T-cell (primary cell): ENCODE measurements around the gene OR7C2. TPM values are rescaled to one million over a fixed set of nuclear protein-coding genes. Genes with fewer than 3 reads are reported as not detected.
A peak's percentile ranks its signal among the peaks of the same experiment; 100 is the strongest.

ENCODE experiments used
- ATAC-seq, 4 experiments: fragments of 200-7000 bp in 3 of 4; fragments of 150-1000 bp in 1 of 4; cut with Tn5 transposase; replicated peaks in 1 of 4; 1 replicate in 3 of 4; 2 replicates in 1 of 4; pipeline ENCODE4 v1.10.0; 2021; ENCODE audit warnings: moderate library complexity in 3 of 4, mild to moderate bottlenecking in 2 of 4, moderate number of reproducible peaks in 1 of 4
- CTCF ChIA-PET, 2 donors: fragments of 300-600 bp; sonication (Branson Sonifier 250); formaldehyde crosslinking; loops; one replicate each; lab custom pipeline; 2022; ENCODE audit warnings: antibody characterized with exemption in 2 of 2; lab: Charles Lee
- POLR2A ChIA-PET, 2 donors: fragments of 300-600 bp; sonication (Branson Sonifier 250); formaldehyde crosslinking; loops; one replicate each; lab custom pipeline; 2022; ENCODE audit warnings: antibody characterized with exemption in 2 of 2; lab: Charles Lee
- DNase-seq, 35 experiments: peaks; one replicate each; pipeline versions ENCODE4 v3.0.0 to v3.0.0-alpha.2; 2013 to 2023
- H3K27ac ChIP-seq: one replicate; pipeline ENCODE4 v1.5.1; 2013; ENCODE audit warnings: low read length
- H3K27me3 ChIP-seq, 2 experiments: replicated peaks in 1 of 2; 1 replicate in 1 of 2; 2 replicates in 1 of 2; pipeline versions ENCODE4 v1.6.1 to v1.7.0; 2013; ENCODE audit warnings: low read length in 1 of 2, mixed read lengths in 1 of 2; ENCODE audit not compliant: control insufficient read depth in 2 of 2, insufficient read depth in 2 of 2; ENCODE audit errors: extremely low read depth in 1 of 2
- H3K36me3 ChIP-seq, 2 donors: 1 replicate in 1 of 2; 2 replicates in 1 of 2; pipeline versions ENCODE4 v1.6.1 to v1.7.0; 2013; ENCODE audit warnings: low read length in 1 of 2; ENCODE audit not compliant: control insufficient read depth in 2 of 2, insufficient read depth in 1 of 2; ENCODE audit errors: extremely low read depth in 1 of 2
- H3K4me1 ChIP-seq, 2 experiments: 1 replicate in 1 of 2; 2 replicates in 1 of 2; pipeline versions ENCODE4 v1.6.1 to v1.7.0; 2013; ENCODE audit warnings: low read length in 2 of 2, mixed read lengths in 1 of 2; ENCODE audit not compliant: insufficient read depth in 2 of 2, control insufficient read depth in 1 of 2; ENCODE audit errors: extremely low read depth in 1 of 2
- H3K4me3 ChIP-seq, 2 donors: 1 replicate in 1 of 2; 2 replicates in 1 of 2; pipeline versions ENCODE4 v1.5.1 to v1.7.0; 2013; ENCODE audit warnings: mild to moderate bottlenecking in 2 of 2, low read length in 1 of 2, moderate library complexity in 1 of 2; ENCODE audit not compliant: control insufficient read depth in 1 of 2; ENCODE audit errors: extremely low read depth in 1 of 2
- H3K9me3 ChIP-seq: 2 replicates; pipeline ENCODE4 v1.7.0; 2013
- H3K27ac Mint-ChIP-seq, 2 donors: one replicate each; pipeline ENCODE4 v1.8.0; 2020 to 2021; ENCODE audit warnings: mild to moderate bottlenecking in 2 of 2, mixed read lengths in 2 of 2
- H3K27me3 Mint-ChIP-seq, 2 donors: one replicate each; pipeline ENCODE4 v1.8.0; 2021 to 2022; ENCODE audit warnings: mixed read lengths in 2 of 2
- H3K36me3 Mint-ChIP-seq: one replicate; pipeline ENCODE4 v1.8.0; 2021; ENCODE audit warnings: mixed read lengths
- H3K4me1 Mint-ChIP-seq, 3 donors: one replicate each; pipeline ENCODE4 v1.8.0; 2020 to 2022; ENCODE audit warnings: mixed read lengths in 3 of 3, mild to moderate bottlenecking in 1 of 3
- H3K4me3 Mint-ChIP-seq, 3 donors: one replicate each; pipeline ENCODE4 v1.8.0; 2020 to 2022; ENCODE audit warnings: mild to moderate bottlenecking in 3 of 3, mixed read lengths in 3 of 3, moderate library complexity in 3 of 3
- H3K9me3 Mint-ChIP-seq, 3 donors: one replicate each; pipeline ENCODE4 v1.8.0; 2020 to 2022; ENCODE audit warnings: mixed read lengths in 3 of 3
- WGBS: methylation state at CpG from one replicate; pipeline ENCODE4 v1.1.5; 2013; ENCODE audit warnings: missing lambda C conversion rate; ENCODE audit not compliant: insufficient coverage; 5-methylcytosine and 5-hydroxymethylcytosine counted together
- total RNA-seq, 35 experiments: library from RNA in 6 of 35; stranded (reverse) in 6 of 35; fragments of 120-200 nt in 1 of 35; gene quantifications; one replicate each; pipeline versions ENCODE4 v1.2.1 to v1.2.4 and lab custom pipeline; 2013 to 2026

Gene OR7C2
- total RNA-seq, 5 donors from 2014 or later (not counting 1 experiment from before 2014, with no cell fraction given): not detected

DNA sequence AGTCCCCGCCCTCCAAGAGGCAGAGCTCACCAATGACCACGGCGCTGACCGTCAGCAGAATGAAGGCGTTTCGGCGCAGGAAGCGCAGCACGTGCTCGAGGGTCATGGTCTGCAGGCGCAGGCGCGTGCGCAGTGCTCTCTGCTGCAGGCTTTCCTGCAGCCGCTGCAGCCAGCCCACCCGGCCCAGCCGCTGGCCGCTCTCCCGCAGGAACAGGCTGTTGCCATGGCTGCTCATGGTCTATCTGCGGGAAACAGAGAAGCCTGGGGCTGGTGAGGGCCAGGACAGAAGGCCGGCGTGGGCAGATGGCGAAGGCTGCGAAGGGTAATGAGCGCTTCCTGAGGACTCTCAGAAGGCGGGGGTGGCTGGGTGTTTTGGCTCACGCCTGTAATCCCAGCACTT is 31.4 kb downstream of the OR7C2 start:
- Histone ChIP-seq H3K9me3 (no peaks in the 10 kb centered on the region), H3K36me3 (no peaks in the 10 kb centered on the region), H3K4me3 (no peak overlapping the region), H3K27ac (no peak overlapping the region), H3K27me3 (peaks cover under 1 to 35% of the 10 kb centered on the region in 2 experiments), H3K4me1 (no peaks in the 10 kb centered on the region)
- no peaks in the 10 kb centered on the region for H3K36me3 Mint-ChIP-seq
- H3K27ac Mint-ChIP-seq: no peak overlapping the region
- ChIA-PET POLR2A (no interaction called here), CTCF (no interaction called here)
- ATAC-seq (no peak), DNase-seq (no peak)
- WGBS: 92% methylated on average over 27 of the region's 27 CpGs
- H3K9me3 Mint-ChIP-seq: no peaks in the 10 kb centered on the region
- H3K4me1 Mint-ChIP-seq: no peaks in the 10 kb centered on the region
- peaks cover 43 to 47% of the 10 kb centered on the region in 2 donors for H3K27me3 Mint-ChIP-seq
- H3K4me3 Mint-ChIP-seq: no peak overlapping the region

GRCh38 chr19:14974488-14974887 is 33.2 kb downstream of the OR7C2 start:
- Histone ChIP-seq H3K27ac (no peak overlapping the region), H3K9me3 (no peaks in the 10 kb centered on the region), H3K36me3 (no peaks in the 10 kb centered on the region), H3K4me3 (no peak overlapping the region), H3K4me1 (no peaks in the 10 kb centered on the region), H3K27me3 (peaks cover 9 to 46% of the 10 kb centered on the region in 2 experiments)
- ChIA-PET CTCF (no interaction called here), POLR2A (no interaction called here)
- Mint-ChIP-seq H3K27me3 (peaks cover 50 to 54% of the 10 kb centered on the region in 2 donors), H3K4me3 (no peak overlapping the region), H3K27ac (no peak overlapping the region), H3K36me3 (no peaks in the 10 kb centered on the region), H3K9me3 (no peaks in the 10 kb centered on the region), H3K4me1 (peaks cover 0 to 9% (median 4%) of the 10 kb centered on the region in 3 donors)
- 54% methylated on average over 2 of the region's 4 CpGs for WGBS
- ATAC-seq (no peak), DNase-seq (no peak)

GRCh38 chr19:14977128-14977527 is 35.8 kb downstream of the OR7C2 start:
- H3K9me3 Mint-ChIP-seq: no peaks in the 10 kb centered on the region
- no peak overlapping the region for H3K4me3 Mint-ChIP-seq
- H3K4me1 Mint-ChIP-seq: peaks cover 0 to 12% (median 4%) of the 10 kb centered on the region in 3 donors
- WGBS: 83% methylated on average over 2 of the region's 5 CpGs
- no peaks in the 10 kb centered on the region for H3K36me3 Mint-ChIP-seq
- H3K36me3 ChIP-seq: no peaks in the 10 kb centered on the region
- no peak overlapping the region for H3K4me3 ChIP-seq
- ChIA-PET CTCF (no interaction called here), POLR2A (no interaction called here)
- no peak for DNase-seq
- H3K27ac ChIP-seq: no peak overlapping the region
- H3K27me3 ChIP-seq: peaks cover 14 to 54% of the 10 kb centered on the region in 2 experiments
- no peak overlapping the region for H3K27ac Mint-ChIP-seq
- no peaks in the 10 kb centered on the region for H3K4me1 ChIP-seq
- peaks cover 51 to 64% of the 10 kb centered on the region in 2 donors for H3K27me3 Mint-ChIP-seq
- no peak for ATAC-seq
- no peaks in the 10 kb centered on the region for H3K9me3 ChIP-seq

DNA sequence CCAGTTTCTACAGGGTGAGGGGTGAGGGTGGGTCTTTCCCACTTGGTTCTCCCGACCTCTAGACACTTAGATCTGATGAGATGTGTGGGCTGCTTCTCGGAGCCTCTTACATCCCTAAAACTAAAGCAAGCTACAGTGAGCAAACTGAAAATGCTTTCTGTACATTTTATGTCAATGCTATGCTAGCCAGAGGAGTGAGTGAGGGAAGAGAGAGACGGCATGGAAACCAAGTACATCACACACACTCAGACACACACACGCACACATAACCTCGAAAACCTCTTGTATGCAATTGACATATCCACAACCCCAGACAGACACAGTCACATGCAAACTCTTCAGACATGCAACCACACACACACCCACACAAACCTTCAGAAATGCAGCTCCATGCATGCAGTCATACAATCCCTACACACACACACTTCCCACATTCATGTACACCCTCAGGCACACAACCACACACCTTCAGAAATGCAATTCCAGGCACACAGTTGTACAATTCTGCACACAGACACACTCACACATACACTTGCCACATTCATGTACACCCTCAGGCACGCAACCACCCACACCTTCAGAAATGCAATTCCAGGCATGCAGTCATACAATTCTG is 37.0 kb downstream of the OR7C2 start:
- H3K36me3 Mint-ChIP-seq: no peaks in the 10 kb centered on the region
- H3K4me3 Mint-ChIP-seq: no peak overlapping the region
- ATAC-seq: no peak
- peaks cover 0 to 12% (median 4%) of the 10 kb centered on the region in 3 donors for H3K4me1 Mint-ChIP-seq
- no peak for DNase-seq
- Histone ChIP-seq H3K4me1 (no peaks in the 10 kb centered on the region), H3K9me3 (no peaks in the 10 kb centered on the region), H3K27me3 (peaks cover 14 to 50% of the 10 kb centered on the region in 2 experiments), H3K4me3 (no peak overlapping the region), H3K27ac (no peak overlapping the region), H3K36me3 (no peaks in the 10 kb centered on the region)
- WGBS: 81% methylated on average over 1 of the region's 6 CpGs
- H3K27me3 Mint-ChIP-seq: peaks cover 48 to 60% of the 10 kb centered on the region in 2 donors
- POLR2A ChIA-PET: no interaction called here
- H3K9me3 Mint-ChIP-seq: no peaks in the 10 kb centered on the region
- H3K27ac Mint-ChIP-seq: no peak overlapping the region
- CTCF ChIA-PET: no interaction called here

DNA sequence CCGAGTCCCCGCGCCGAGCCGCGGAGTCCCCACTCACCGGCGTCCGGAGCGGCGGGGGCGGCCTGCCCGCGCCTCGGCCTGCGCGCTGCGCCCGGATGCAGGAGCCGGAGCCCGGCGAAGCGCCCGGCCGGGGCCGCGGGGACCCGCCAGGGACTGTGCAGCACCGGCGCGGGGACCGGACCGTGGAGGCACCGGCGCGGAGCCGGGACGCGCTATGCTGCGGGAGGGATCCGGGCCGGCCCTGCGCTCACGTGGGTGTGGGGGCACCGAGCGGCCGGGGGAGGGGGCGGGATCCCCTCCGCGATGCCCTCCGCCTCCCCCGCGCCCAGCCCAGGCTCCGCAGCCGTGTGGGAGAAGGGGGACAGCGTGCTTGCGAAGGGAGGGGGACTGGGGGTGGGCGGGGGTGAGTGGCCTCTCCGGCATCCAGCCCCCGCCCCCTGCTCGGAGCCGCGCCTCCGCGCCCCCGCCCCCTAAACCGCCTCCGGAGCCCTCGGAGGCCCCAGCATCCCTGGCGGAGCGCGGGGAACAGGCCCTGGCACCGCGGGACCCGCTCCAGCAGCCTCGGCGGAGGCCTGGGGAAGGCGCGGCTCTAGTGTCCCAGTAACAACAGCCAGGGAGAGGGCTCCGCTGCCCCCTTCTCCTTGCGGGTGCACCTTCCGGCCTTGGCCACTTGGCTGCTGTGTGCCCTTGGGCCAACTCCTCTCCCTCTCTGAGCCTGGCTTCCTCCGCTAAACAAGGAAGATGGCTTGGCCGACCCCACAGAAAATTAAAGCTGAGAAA is 38.4 kb downstream of the OR7C2 start, which contains the start of gene SLC1A6:
Gene SLC1A6 (minus strand): TSS at position 389 of the 780 bp plus-strand sequence. CDS start 6,954 bp downstream, outside the sequence.
- Histone ChIP-seq H3K9me3 (no peaks in the 10 kb centered on the region), H3K36me3 (no peaks in the 10 kb centered on the region), H3K27me3 (peaks cover 14 to 45% of the 10 kb centered on the region in 2 experiments), H3K4me1 (no peaks in the 10 kb centered on the region), H3K27ac (no peak within 1 kb of the TSS), H3K4me3 (no peak within 1 kb of the TSS)
- ChIA-PET CTCF (no interaction called here), POLR2A (no interaction called here)
- WGBS: 2% methylated on average over 64 of the region's 84 CpGs
- H3K9me3 Mint-ChIP-seq: no peaks in the 10 kb centered on the region
- H3K27me3 Mint-ChIP-seq: peaks cover 43 to 55% of the 10 kb centered on the region in 2 donors
- no peak for DNase-seq
- H3K27ac Mint-ChIP-seq: no peak within 1 kb of the TSS
- H3K4me3 Mint-ChIP-seq: peak within 1 kb of the TSS in 1 of 3 donors; percentile 52
- ATAC-seq: peak in 1 of 4 experiments; percentile 41
- peaks cover 0 to 12% (median 4%) of the 10 kb centered on the region in 3 donors for H3K4me1 Mint-ChIP-seq
- H3K36me3 Mint-ChIP-seq: no peaks in the 10 kb centered on the region

DNA sequence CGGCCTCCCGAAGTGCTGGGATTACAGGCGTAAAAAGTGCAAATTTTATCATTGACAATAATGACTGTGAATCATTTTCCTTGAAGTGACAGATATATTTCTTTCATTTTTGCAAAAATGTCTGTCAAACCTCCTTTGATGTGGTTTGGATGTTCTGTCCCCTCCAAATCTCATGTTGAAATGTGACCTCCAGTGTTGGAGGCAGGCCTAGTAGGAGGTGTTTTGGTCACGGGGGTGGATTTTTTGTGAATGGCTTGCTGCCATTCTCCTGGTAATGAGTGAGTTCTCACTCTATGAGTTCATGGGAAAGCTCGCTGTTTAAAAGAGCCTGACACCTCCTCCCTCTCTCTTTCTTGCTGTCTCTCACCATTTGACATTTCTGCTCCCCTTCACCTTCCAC is 43.8 kb downstream of the OR7C2 start:
- H3K9me3 ChIP-seq: no peaks in the 10 kb centered on the region
- Mint-ChIP-seq H3K4me1 (peaks cover 0 to 2% (median 0%) of the 10 kb centered on the region in 3 donors), H3K27me3 (peaks cover 21 to 29% of the 10 kb centered on the region in 2 donors), H3K4me3 (no peak overlapping the region), H3K9me3 (no peaks in the 10 kb centered on the region), H3K36me3 (no peaks in the 10 kb centered on the region), H3K27ac (no peak overlapping the region)
- CTCF ChIA-PET: no interaction called here
- DNase-seq: no peak
- ATAC-seq: no peak
- H3K27ac ChIP-seq: no peak overlapping the region
- H3K4me3 ChIP-seq: no peak overlapping the region
- POLR2A ChIA-PET: no interaction called here
- H3K4me1 ChIP-seq: no peaks in the 10 kb centered on the region
- no peaks in the 10 kb centered on the region for H3K36me3 ChIP-seq
- 44% methylated on average over 3 of the region's 5 CpGs for WGBS
- peaks cover 2 to 31% of the 10 kb centered on the region in 2 experiments for H3K27me3 ChIP-seq
